ENCODE results near the gene IREB2. TPM values are rescaled to one million over a fixed set of nuclear protein-coding genes. Genes with fewer than 3 reads are reported as not detected.
A peak's percentile ranks its signal among the peaks of the same experiment; 100 is the strongest.

The IREB2 gene
- total and polyA plus RNA-seq, 4 donors, result 9.8 to 71.5 (median 38.4) TPM

- no peaks in the 10 kb centered on the region for H3K4me1 ChIP-seq (ENCODE audit: control insufficient read depth in 5 of 5, insufficient read depth in 5 of 5, low read length in 5 of 5)
- no peaks in the 10 kb centered on the region for H3K27me3 ChIP-seq (ENCODE audit: control insufficient read depth in 3 of 3, insufficient read depth in 3 of 3, low read length in 2 of 3)
- H3K4me3 ChIP-seq, result no peak overlapping the region
- ATAC-seq (ENCODE audit: insufficient read depth, low FRiP score) (no peak), DNase-seq (no peak)
- 77 to 87% methylated on average over 5 of the region's 5 CpGs for WGBS, 2 donors
- H3K36me3 ChIP-seq (ENCODE audit: control insufficient read depth in 4 of 4, insufficient read depth in 4 of 4, low read length in 4 of 4), result no peaks in the 10 kb centered on the region
- no peaks in the 10 kb centered on the region for H3K9me3 ChIP-seq (ENCODE audit: control insufficient read depth in 4 of 4, insufficient read depth in 3 of 4, low read length in 3 of 4)
- no peak overlapping the region for H3K9ac ChIP-seq (ENCODE audit: insufficient read depth in 1 of 2, low read length in 2 of 2)
- H3K27ac ChIP-seq (ENCODE audit: low read depth in 1 of 2, low read length in 1 of 2), result no peak overlapping the region
- TF ChIP-seq CTCF (IDR thresholded peaks at IDR 0.05; ENCODE audit: control extremely low read depth, extremely low read depth), result no peak
Observed at GRCh38 chr15:78527325-78527724, 89.3 kb downstream of the IREB2 start.

GRCh38 chr15:78533331-78533730, 95.3 kb downstream of the IREB2 start:
- Histone ChIP-seq H3K36me3 (ENCODE audit: control insufficient read depth in 4 of 4, insufficient read depth in 4 of 4, low read length in 4 of 4) (peaks cover 0 to 1% (median 0%) of the 10 kb centered on the region in 4 donors), H3K27me3 (ENCODE audit: control insufficient read depth in 3 of 3, insufficient read depth in 3 of 3, low read length in 2 of 3) (no peaks in the 10 kb centered on the region), H3K4me3 (no peak overlapping the region), H3K27ac (ENCODE audit: low read depth in 1 of 2, low read length in 1 of 2) (no peak overlapping the region), H3K9ac (ENCODE audit: insufficient read depth in 1 of 2, low read length in 2 of 2) (no peak overlapping the region), H3K4me1 (ENCODE audit: control insufficient read depth in 5 of 5, insufficient read depth in 5 of 5, low read length in 5 of 5) (no peaks in the 10 kb centered on the region), H3K9me3 (ENCODE audit: control insufficient read depth in 4 of 4, insufficient read depth in 3 of 4, low read length in 3 of 4) (no peaks in the 10 kb centered on the region)
- DNase-seq, result no peak
- WGBS, 2 donors, result 64 to 81% methylated on average over 2 of the region's 2 CpGs
- ATAC-seq (ENCODE audit: insufficient read depth, low FRiP score), result no peak
- no peak for TF ChIP-seq CTCF (IDR thresholded peaks at IDR 0.05; ENCODE audit: control extremely low read depth, extremely low read depth)

GRCh38 chr15:78536134-78536533, 98.1 kb downstream of the IREB2 start:
- no peaks in the 10 kb centered on the region for H3K27me3 ChIP-seq (ENCODE audit: control insufficient read depth in 3 of 3, insufficient read depth in 3 of 3, low read length in 2 of 3)
- TF ChIP-seq CTCF (IDR thresholded peaks at IDR 0.05; ENCODE audit: control extremely low read depth, extremely low read depth), result no peak
- peaks cover 0 to under 1% (median 0%) of the 10 kb centered on the region in 5 donors for H3K4me1 ChIP-seq (ENCODE audit: control insufficient read depth in 5 of 5, insufficient read depth in 5 of 5, low read length in 5 of 5)
- no peak overlapping the region for H3K9ac ChIP-seq (ENCODE audit: insufficient read depth in 1 of 2, low read length in 2 of 2)
- ATAC-seq (ENCODE audit: insufficient read depth, low FRiP score) (no peak), DNase-seq (no peak)
- H3K9me3 ChIP-seq (ENCODE audit: control insufficient read depth in 4 of 4, insufficient read depth in 3 of 4, low read length in 3 of 4), result no peaks in the 10 kb centered on the region
- H3K27ac ChIP-seq (ENCODE audit: low read depth in 1 of 2, low read length in 1 of 2), result no peak overlapping the region
- H3K4me3 ChIP-seq, result no peak overlapping the region
- whole genome bisulfite sequencing, 2 donors, result 96 to 100% methylated on average over 1 of the region's 1 CpG
- H3K36me3 ChIP-seq (ENCODE audit: control insufficient read depth in 4 of 4, insufficient read depth in 4 of 4, low read length in 4 of 4), result peaks cover 0 to 1% (median 0%) of the 10 kb centered on the region in 4 donors

DNA sequence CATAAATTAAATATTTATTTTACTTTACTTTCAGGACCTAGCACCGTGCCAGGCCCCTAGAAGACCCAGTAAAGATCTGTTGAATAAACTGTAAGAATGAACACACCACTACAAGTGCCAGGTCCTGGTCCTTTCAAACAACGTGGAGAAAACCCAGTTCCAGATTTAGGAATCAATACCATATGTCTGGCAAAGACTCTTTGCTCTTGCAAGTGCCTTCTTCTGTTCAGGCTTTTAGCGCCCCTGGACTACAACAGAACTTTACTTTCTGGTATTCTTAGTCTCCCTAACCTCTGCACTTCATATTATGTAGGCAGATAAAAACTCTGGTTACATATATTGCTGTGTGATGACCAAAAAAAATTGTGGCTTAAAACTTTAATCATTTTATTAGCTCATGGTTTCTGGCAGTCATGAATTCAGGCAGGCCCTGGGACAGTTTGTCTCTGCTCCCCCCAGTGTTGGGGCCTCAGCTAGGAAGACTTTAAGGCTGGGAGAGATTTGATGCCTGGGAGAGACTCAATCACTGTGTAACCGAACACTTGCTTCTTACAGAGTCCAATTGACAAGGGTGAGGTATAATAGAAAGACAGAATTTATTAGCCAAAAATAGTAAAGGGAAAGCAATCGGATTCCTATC, 99.4 kb downstream of the IREB2 start:
- Histone ChIP-seq H3K9ac (ENCODE audit: insufficient read depth in 1 of 2, low read length in 2 of 2) (no peak overlapping the region), H3K4me3 (no peak overlapping the region), H3K27me3 (ENCODE audit: control insufficient read depth in 3 of 3, insufficient read depth in 3 of 3, low read length in 2 of 3) (no peaks in the 10 kb centered on the region), H3K9me3 (ENCODE audit: control insufficient read depth in 4 of 4, insufficient read depth in 3 of 4, low read length in 3 of 4) (no peaks in the 10 kb centered on the region), H3K36me3 (ENCODE audit: control insufficient read depth in 4 of 4, insufficient read depth in 4 of 4, low read length in 4 of 4) (peaks cover 0 to 3% (median 1%) of the 10 kb centered on the region in 4 donors), H3K27ac (ENCODE audit: low read depth in 1 of 2, low read length in 1 of 2) (peak overlapping the region in 1 of 2 donors; percentile 38), H3K4me1 (ENCODE audit: control insufficient read depth in 5 of 5, insufficient read depth in 5 of 5, low read length in 5 of 5) (peaks cover 0 to 13% (median 5%) of the 10 kb centered on the region in 5 donors)
- 86 to 93% methylated on average over 5 of the region's 5 CpGs for WGBS, 2 donors
- DNase-seq (no peak), ATAC-seq (ENCODE audit: insufficient read depth, low FRiP score) (no peak)
- no peak for TF ChIP-seq CTCF (IDR thresholded peaks at IDR 0.05; ENCODE audit: control extremely low read depth, extremely low read depth)
